IMR-90 (cell line): ENCODE results near the gene TP73. TPM values are rescaled to one million over a fixed set of nuclear protein-coding genes. Genes with fewer than 3 reads are reported as not detected.

ENCODE experiments used
- ATAC-seq: fragments of 200-7000 bp; cut with Tn5 transposase; 2 replicates; pipeline ENCODE4 v1.9.1; 2020; ENCODE audit warnings: low read depth, mild to moderate bottlenecking, moderate library complexity
- BruUV-seq: library from RNA; stranded (reverse); fragments of 400-500 nt; replicated peaks from 2 replicates; lab custom pipeline; 2021; lab: Mats Ljungman, UMichigan
- CTCF ChIA-PET: fragments of 300-600 bp; formaldehyde crosslinking; extraction: SDS; loops from one replicate; lab custom pipeline; 2021; ENCODE audit warnings: antibody characterized with exemption; lab: Yijun Ruan, JAX
- POLR2A ChIA-PET: fragments of 300-600 bp; sonication (Branson Sonifier 250); formaldehyde crosslinking; loops from one replicate; lab custom pipeline; 2022; ENCODE audit warnings: antibody characterized with exemption; ENCODE audit not compliant: unreplicated experiment; lab: Charles Lee
- DNase-seq: peaks from one replicate; pipeline ENCODE4 v3.0.0; 2013
- H2AFZ ChIP-seq: replicated peaks from 2 replicates; pipeline ENCODE3; 2013; ENCODE audit warnings: low read length, mild to moderate bottlenecking; ENCODE audit not compliant: poor library complexity
- H2AK5ac ChIP-seq: 2 replicates; pipeline ENCODE4 v1.6.1; 2013; ENCODE audit warnings: low read depth, low read length, inconsistent platforms
- H2AK9ac ChIP-seq: replicated peaks from 2 replicates; pipeline ENCODE3; 2013; ENCODE audit warnings: mild to moderate bottlenecking, low read depth, low read length, moderate library complexity; ENCODE audit not compliant: poor library complexity
- H2BK120ac ChIP-seq: 2 replicates; pipeline ENCODE4 v1.6.1; 2013; ENCODE audit warnings: low read depth, low read length, inconsistent platforms
- H2BK15ac ChIP-seq: 3 replicates; pipeline ENCODE4 v1.6.1; 2013; ENCODE audit warnings: low read depth, low read length, inconsistent platforms
- H2BK20ac ChIP-seq: 2 replicates; pipeline ENCODE4 v1.6.1; 2013; ENCODE audit warnings: low read depth, mild to moderate bottlenecking, inconsistent platforms, low read length, moderate library complexity
- H2BK5ac ChIP-seq: 2 replicates; pipeline ENCODE4 v1.6.1; 2013; ENCODE audit warnings: mild to moderate bottlenecking, low read depth, low read length, inconsistent platforms; ENCODE audit not compliant: poor library complexity, severe bottlenecking
- H3K14ac ChIP-seq: replicated peaks from 2 replicates; pipeline ENCODE4 v1.6.1; 2013; ENCODE audit warnings: low read depth, low read length, inconsistent platforms
- H3K18ac ChIP-seq: 2 replicates; pipeline ENCODE4 v1.6.1; 2013; ENCODE audit warnings: low read depth, low read length, control low read depth
- H3K23ac ChIP-seq: 2 replicates; pipeline ENCODE4 v1.6.1; 2013; ENCODE audit warnings: low read depth, low read length, inconsistent platforms
- H3K27ac ChIP-seq: 2 replicates; pipeline ENCODE4 v1.5.1; 2013; ENCODE audit warnings: mild to moderate bottlenecking, control low read depth, low read length; ENCODE audit not compliant: insufficient read depth
- H3K27me3 ChIP-seq: 2 replicates; pipeline ENCODE4 v1.6.1; 2013; ENCODE audit warnings: low read length; ENCODE audit not compliant: control insufficient read depth, insufficient read depth
- H3K36me3 ChIP-seq: 2 replicates; pipeline ENCODE4 v1.6.1; 2013; ENCODE audit warnings: low read length, mixed read lengths; ENCODE audit not compliant: control insufficient read depth, insufficient read depth
- H3K4ac ChIP-seq: 2 replicates; pipeline ENCODE4 v1.6.1; 2013; ENCODE audit warnings: low read depth, low read length, inconsistent platforms
- H3K4me1 ChIP-seq: 2 replicates; pipeline ENCODE4 v1.6.1; 2013; ENCODE audit warnings: low read length, mixed read lengths; ENCODE audit not compliant: control insufficient read depth, insufficient read depth
- H3K4me2 ChIP-seq: 2 replicates; pipeline ENCODE4 v1.6.1; 2013; ENCODE audit warnings: low read depth, mild to moderate bottlenecking, control low read depth, low read length, moderate library complexity
- H3K4me3 ChIP-seq: 2 replicates; pipeline ENCODE4 v1.5.1; 2013; ENCODE audit warnings: low read depth, mild to moderate bottlenecking, control low read depth, low read length, moderate library complexity; ENCODE audit not compliant: insufficient read depth
- H3K56ac ChIP-seq: 2 replicates; pipeline ENCODE4 v1.6.1; 2013; ENCODE audit warnings: low read length, inconsistent platforms; ENCODE audit not compliant: insufficient read depth; ENCODE audit errors: extremely low read depth
- H3K79me1 ChIP-seq, 2 experiments: 2 replicates each; pipeline ENCODE4 v1.6.1; 2013; ENCODE audit warnings: low read length in 2 of 2, inconsistent platforms in 1 of 2, low read depth in 1 of 2
- H3K9ac ChIP-seq: 2 replicates; pipeline ENCODE4 v1.6.1; 2013; ENCODE audit warnings: low read depth, low read length, control low read depth
- H3K9me1 ChIP-seq: 2 replicates; pipeline ENCODE4 v1.6.1; 2013; ENCODE audit warnings: low read length, inconsistent platforms; ENCODE audit not compliant: insufficient read depth
- H3K9me3 ChIP-seq: 2 replicates; pipeline ENCODE4 v1.6.1; 2013; ENCODE audit warnings: low read length; ENCODE audit not compliant: control insufficient read depth, insufficient read depth
- H4K20me1 ChIP-seq: 2 replicates; pipeline ENCODE4 v1.6.1; 2013; ENCODE audit warnings: low read length, inconsistent platforms; ENCODE audit not compliant: insufficient read depth
- H4K5ac ChIP-seq: 2 replicates; pipeline ENCODE4 v1.6.1; 2013; ENCODE audit warnings: mild to moderate bottlenecking, low read depth, low read length, control low read depth
- H4K8ac ChIP-seq, 2 experiments: 2 replicates each; pipeline ENCODE4 v1.6.1; 2013; ENCODE audit warnings: low read depth in 2 of 2, low read length in 2 of 2, control low read depth in 1 of 2, inconsistent platforms in 1 of 2
- H4K91ac ChIP-seq: 2 replicates; pipeline ENCODE4 v1.6.1; 2013; ENCODE audit warnings: low read depth, low read length, inconsistent platforms; ENCODE audit not compliant: insufficient read depth
- BHLHE40 ChIP-seq: fragments of 150-350 bp; IDR thresholded peaks from 2 replicates; pipeline ENCODE4 v1.6.1; 2016; ENCODE audit warnings: mild to moderate bottlenecking, low read depth, low read length
- CHD1 ChIP-seq: IDR thresholded peaks from 2 replicates; pipeline ENCODE4 v1.6.1; 2012; ENCODE audit warnings: low read depth, low read length, improper control_type of control experiment
- FOS ChIP-seq: fragments of 150-350 bp; IDR thresholded peaks from 2 replicates; pipeline ENCODE4 v1.6.1; 2016; ENCODE audit warnings: low read depth, low read length
- MAFK ChIP-seq: IDR thresholded peaks from 2 replicates; pipeline ENCODE4 v1.6.1; 2012; ENCODE audit warnings: low read depth, low read length, improper control_type of control experiment
- MAZ ChIP-seq: IDR thresholded peaks from 2 replicates; pipeline ENCODE4 v1.6.1; 2012; ENCODE audit warnings: low read depth, mild to moderate bottlenecking, low read length, improper control_type of control experiment, moderate library complexity, borderline replicate concordance
- POLR2A ChIP-seq: IDR thresholded peaks from 2 replicates; pipeline ENCODE4 v1.6.1; 2012; ENCODE audit warnings: mild to moderate bottlenecking, low read depth, low read length
- RCOR1 ChIP-seq: IDR thresholded peaks from 2 replicates; pipeline ENCODE4 v1.6.1; 2012; ENCODE audit warnings: mild to moderate bottlenecking, low read length, improper control_type of control experiment; ENCODE audit not compliant: insufficient replicate concordance
- RFX5 ChIP-seq: IDR thresholded peaks from 2 replicates; pipeline ENCODE4 v1.8.0; 2012; ENCODE audit warnings: low read depth, mild to moderate bottlenecking, low read length, moderate library complexity
- WGBS, 2 experiments: methylation state at CpG; one replicate each; pipeline versions ENCODE4 v1.1.5 to v1.1.7; 2013; ENCODE audit warnings: missing lambda C conversion rate in 2 of 2; ENCODE audit not compliant: insufficient read length in 1 of 2; ENCODE audit errors: extremely low coverage in 2 of 2; 5-methylcytosine and 5-hydroxymethylcytosine counted together
- dilution Hi-C: fragments of 300-500 bp; cut with HindIII; formaldehyde crosslinking; loops from one replicate; pipeline ENCODE4 v1.14.3; 2018; ENCODE audit warnings: low sequenced_read_pairs; ENCODE audit not compliant: unreplicated experiment
- in situ Hi-C: fragments of 300-500 bp; cut with MboI; formaldehyde crosslinking; loops from 3 replicates; pipeline ENCODE4 v1.14.3; 2019; ENCODE audit warnings: low sequenced_read_pairs, inconsistent platforms, mixed read lengths
- intact Hi-C: fragments of 100-400 bp; cut with micrococcal nuclease; formaldehyde crosslinking; loops from 2 replicates; pipeline ENCODE4 v1.10.0; 2022
- polyA plus RNA-seq, 3 experiments: library from polyadenylated mRNA; depleted of rRNA; stranded (reverse); fragments of >200 nt; gene quantifications; 2 replicates each; pipeline ENCODE4 v1.2.3, GENCODE V29; 2012; ENCODE audit warnings: low replicate concordance in 1 of 3
- total RNA-seq: library from RNA; depleted of rRNA; stranded (reverse); fragments of >200 nt; gene quantifications from 2 replicates; pipeline ENCODE4 v1.2.3, GENCODE V29; 2012

Gene TP73
- total and polyA plus RNA-seq, 2 of the 4 experiments (the other 2 are of a cell fraction) = not detected

DNA sequence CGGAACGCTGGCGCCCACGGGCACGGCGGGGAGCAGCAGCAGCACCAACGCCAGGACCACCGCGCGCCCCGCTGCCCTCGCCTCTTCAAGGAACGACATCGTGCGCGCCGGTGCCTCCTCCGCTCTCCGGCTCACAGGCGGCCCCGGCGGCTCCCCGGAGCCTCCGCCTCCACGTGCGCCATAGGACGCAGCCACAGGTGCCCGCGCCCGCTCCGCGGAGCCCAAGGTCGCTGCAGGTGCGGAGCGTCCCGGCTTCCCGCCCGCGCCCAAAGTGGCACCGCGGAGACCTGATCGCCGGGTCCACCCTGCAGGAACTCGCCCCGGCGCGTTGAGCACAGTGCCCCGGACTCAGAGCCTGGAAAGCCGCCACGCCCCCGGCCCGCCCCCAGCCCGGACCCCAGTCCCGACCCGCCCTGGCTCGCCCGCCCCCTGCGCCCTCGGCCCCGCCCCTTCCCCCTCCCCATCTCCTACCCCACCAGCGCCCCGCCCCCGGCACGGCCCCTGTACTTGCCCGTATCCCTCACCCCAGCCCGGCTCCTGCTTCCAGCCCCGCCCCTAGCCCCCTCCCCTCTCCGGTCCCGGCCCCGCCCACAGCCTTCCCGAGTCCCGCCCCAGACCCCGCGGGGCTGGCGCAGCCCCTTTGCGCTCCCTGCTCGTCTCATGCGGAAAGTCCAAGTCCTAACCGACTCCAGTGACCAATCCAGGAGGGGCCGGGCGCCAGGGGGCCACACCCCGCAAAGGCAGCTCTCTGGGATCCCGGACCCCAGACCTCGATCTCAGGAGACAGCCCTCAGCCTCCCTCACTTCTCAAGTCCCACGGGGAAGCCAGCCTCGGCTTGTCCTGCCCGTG lies 40.9 kb upstream of the TP73 start, which contains the start of gene MEGF6:
MEGF6 (minus strand) TSS at position 339 of the 850 bp plus-strand sequence; CDS start at position 99, 240 bp downstream.
- ChIA-PET CTCF (no interaction called here), POLR2A (no interaction called here)
- Histone ChIP-seq H3K79me1 (no peaks in the 10 kb centered on the region), H3K9me1 (no peaks in the 10 kb centered on the region), H3K14ac (no peak within 1 kb of the TSS), H2AK5ac (no peak within 1 kb of the TSS), H2BK20ac (no peak within 1 kb of the TSS), H3K9ac (no peak within 1 kb of the TSS), H4K20me1 (no peaks in the 10 kb centered on the region), H3K56ac (no peak within 1 kb of the TSS), H3K27me3 (peaks cover 29% of the 10 kb centered on the region; the same call in 1 of the 2 replicates), H3K4me1 (peaks cover 18% of the 10 kb centered on the region), H3K18ac (no peak within 1 kb of the TSS), H2BK5ac (no peak within 1 kb of the TSS), H2AK9ac (peak within 1 kb of the TSS; percentile 19), H3K36me3 (no peaks in the 10 kb centered on the region), H4K91ac (no peak within 1 kb of the TSS), H4K8ac (no peak within 1 kb of the TSS), H3K4me3 (peak within 1 kb of the TSS; percentile 23), H3K27ac (no peak within 1 kb of the TSS), H2AFZ (peak within 1 kb of the TSS; percentile 67), H2BK120ac (no peak within 1 kb of the TSS), H3K9me3 (no peaks in the 10 kb centered on the region), H2BK15ac (no peak within 1 kb of the TSS), H3K4ac (no peak within 1 kb of the TSS), H3K23ac (no peak within 1 kb of the TSS), H3K4me2 (peak within 1 kb of the TSS; percentile 48), H4K5ac (no peak within 1 kb of the TSS)
- TF ChIP-seq BHLHE40 (no peak), CHD1 (no peak), MAFK (no peak), RFX5 (no peak), MAZ (no peak), RCOR1 (no peak), FOS (no peak), POLR2A (no peak)
- no TSS peak for BruUV-seq
- dilution Hi-C loops = no loop called here
- peak; percentile 8 for DNase-seq
- in situ Hi-C loops = no loop called here
- intact Hi-C loops = no loop called here
- peak; percentile 73 for ATAC-seq
- WGBS, 2 experiments = 6% methylated on average over 10 of the region's 87 CpGs; no CpG with 5 or more reads in 1 of the 2 experiments
